Adipose tissue (tissue), 3 donors: ENCODE results near the gene UBE3D. TPM values are rescaled to one million over a fixed set of nuclear protein-coding genes. Genes with fewer than 3 reads are reported as not detected.
"Not testable (repeated sequence)": the region's sequence is repeated elsewhere in the genome, so short reads cannot be mapped to it uniquely, and the experiment has no call there.

Source experiments
- H3K27ac ChIP-seq: one replicate; pipeline ENCODE4 v1.5.1; 2013; ENCODE audit warnings: low read depth, low read length
- WGBS, 3 donors: extraction: QIAGEN DNeasy Blood & Tissue Kit; methylation state at CpG; one replicate each; pipeline ENCODE4 v1.1.7; 2013; 5-methylcytosine and 5-hydroxymethylcytosine counted together
- polyA plus RNA-seq, 3 donors: library from polyadenylated mRNA; stranded (reverse); fragments of 200-250 nt; gene quantifications; one replicate each; pipeline ENCODE4 v1.2.3, GENCODE V29; 2013
- donor health status: healthy with polysubstance abuse.
- donor health status: Bipolar disorder and iron deficiency.
- donor health status: healthy.

Gene UBE3D
- polyA plus RNA-seq, 3 donors: 1.5 to 7.0 (median 3.5) TPM

- WGBS, 3 donors: 79 to 93% (median 79%) methylated on average over 3 of the region's 3 CpGs
- not testable (repeated sequence) for H3K27ac ChIP-seq
Measured at GRCh38 chr6:82891503-82891902, 174.1 kb downstream of the UBE3D start.

- H3K27ac ChIP-seq: no peak overlapping the region
Measured at GRCh38 chr6:82891076-82891475, 174.6 kb downstream of the UBE3D start.

GRCh38 chr6:82890240-82890639 is 175.4 kb downstream of the UBE3D start:
- WGBS, 3 donors: 88 to 96% (median 94%) methylated on average over 1 of the region's 1 CpG
- no peak overlapping the region for H3K27ac ChIP-seq

- 87 to 95% (median 95%) methylated on average over 5 of the region's 5 CpGs for WGBS, 3 donors
- H3K27ac ChIP-seq: no peak overlapping the region
Measured at GRCh38 chr6:82889143-82889542, 176.5 kb downstream of the UBE3D start.

GRCh38 chr6:82882363-82883023 is 183.1 kb downstream of the UBE3D start:
- WGBS, 3 donors: 23 to 57% (median 31%) methylated on average over 2 of the region's 2 CpGs
- no peak overlapping the region for H3K27ac ChIP-seq

GRCh38 chr6:82881519-82881918 is 184.1 kb downstream of the UBE3D start:
- WGBS, 3 donors: 81 to 94% (median 89%) methylated on average over 1 of the region's 1 CpG
- H3K27ac ChIP-seq: no peak overlapping the region

- no peak overlapping the region for H3K27ac ChIP-seq
- 59 to 76% (median 73%) methylated on average over 3 of the region's 3 CpGs for WGBS, 3 donors
Measured at GRCh38 chr6:82878812-82879211, 186.8 kb downstream of the UBE3D start.

GRCh38 chr6:82877213-82878195 is 188.1 kb downstream of the UBE3D start:
- 63 to 67% (median 66%) methylated on average over 4 of the region's 4 CpGs for WGBS, 3 donors
- no peak overlapping the region for H3K27ac ChIP-seq

GRCh38 chr6:82875573-82876185 is 190.0 kb downstream of the UBE3D start:
- 79 to 82% (median 82%) methylated on average over 4 of the region's 4 CpGs for WGBS, 3 donors
- H3K27ac ChIP-seq: no peak overlapping the region

- no peak overlapping the region for H3K27ac ChIP-seq
- WGBS, 3 donors: 79 to 89% (median 84%) methylated on average over 3 of the region's 3 CpGs
Measured at GRCh38 chr6:82874867-82875266, 190.8 kb downstream of the UBE3D start.

GRCh38 chr6:82872185-82872584 is 193.5 kb downstream of the UBE3D start:
- no peak overlapping the region for H3K27ac ChIP-seq
- WGBS, 3 donors: 30 to 97% (median 97%) methylated on average over 1 of the region's 1 CpG

- 79 to 89% (median 87%) methylated on average over 2 of the region's 2 CpGs for WGBS, 3 donors
Measured at GRCh38 chr6:82870582-82871172, 195.0 kb downstream of the UBE3D start.

GRCh38 chr6:82869493-82869892 is 196.1 kb downstream of the UBE3D start:
- H3K27ac ChIP-seq: no peak overlapping the region

More at GRCh38 chr6:82870582-82871172, 195.0 kb downstream of the UBE3D start:
- no peak overlapping the region for H3K27ac ChIP-seq

- H3K27ac ChIP-seq: no peak overlapping the region
- WGBS, 3 donors: 79 to 90% (median 86%) methylated on average over 3 of the region's 3 CpGs
Measured at GRCh38 chr6:82867946-82868345, 197.7 kb downstream of the UBE3D start.

- WGBS, 3 donors: 71 to 75% (median 72%) methylated on average over 3 of the region's 3 CpGs
- no peak overlapping the region for H3K27ac ChIP-seq
Measured at GRCh38 chr6:82866446-82866845, 199.2 kb downstream of the UBE3D start.

GRCh38 chr6:82865461-82865860 is 200.2 kb downstream of the UBE3D start:
- no peak overlapping the region for H3K27ac ChIP-seq
- 80 to 86% (median 83%) methylated on average over 3 of the region's 3 CpGs for WGBS, 3 donors

- no peak overlapping the region for H3K27ac ChIP-seq
Measured at GRCh38 chr6:82863781-82864180, 201.9 kb downstream of the UBE3D start.

- 38 to 56% (median 51%) methylated on average over 1 of the region's 1 CpG for WGBS, 3 donors
- H3K27ac ChIP-seq: no peak overlapping the region
Measured at GRCh38 chr6:82862543-82862942, 203.1 kb downstream of the UBE3D start.

- WGBS, 3 donors: 72 to 77% (median 77%) methylated on average over 1 of the region's 1 CpG
- H3K27ac ChIP-seq: no peak overlapping the region
Measured at GRCh38 chr6:82861121-82861520, 204.5 kb downstream of the UBE3D start.
